ENCODE results near the gene SLC6A19.
"Not testable (repeated sequence)": the region's sequence is repeated elsewhere in the genome, so short reads cannot be mapped to it uniquely, and the experiment has no call there.

SLC6A19 gene

GRCh38 chr5:1223278-1223670 lies 21.9 kb downstream of the SLC6A19 start:
- DNase-seq (ENCODE audit: low spot score) = no peak

GRCh38 chr5:1224631-1225030 lies 23.2 kb downstream of the SLC6A19 start:
- no peak for DNase-seq (ENCODE audit: low spot score)

GRCh38 chr5:1225081-1225480 lies 23.7 kb downstream of the SLC6A19 start, which contains the start of gene SLC6A18:
SLC6A18 (plus strand) TSS chr5:1225381; CDS start chr5:1225478, 97 bp downstream.
- no peak for DNase-seq (ENCODE audit: low spot score)

GRCh38 chr5:1226231-1226630 lies 24.8 kb downstream of the SLC6A19 start:
- no peak for DNase-seq (ENCODE audit: low spot score)

- DNase-seq (ENCODE audit: low spot score) = no peak
These were observed 25.6 kb downstream of the SLC6A19 start for GRCh38 chr5:1226839-1227581.

- DNase-seq (ENCODE audit: low spot score) = no peak
These were observed 26.3 kb downstream of the SLC6A19 start for GRCh38 chr5:1227667-1228066.

- no peak for DNase-seq (ENCODE audit: low spot score)
These were observed 26.7 kb downstream of the SLC6A19 start for GRCh38 chr5:1228120-1228519.

- DNase-seq (ENCODE audit: low spot score) = not testable (repeated sequence)
These were observed 27.6 kb downstream of the SLC6A19 start for GRCh38 chr5:1229023-1229422.

GRCh38 chr5:1229822-1230221 lies 28.4 kb downstream of the SLC6A19 start:
- DNase-seq (ENCODE audit: low spot score) = no peak

- no peak for DNase-seq (ENCODE audit: low spot score)
These were observed 29.2 kb downstream of the SLC6A19 start for GRCh38 chr5:1230551-1230950.

- DNase-seq (ENCODE audit: low spot score) = no peak
These were observed 30.0 kb downstream of the SLC6A19 start for GRCh38 chr5:1231354-1231905.

GRCh38 chr5:1232780-1233179 lies 31.4 kb downstream of the SLC6A19 start:
- DNase-seq (ENCODE audit: low spot score) = no peak

GRCh38 chr5:1235379-1235778 lies 34.0 kb downstream of the SLC6A19 start:
- no peak for DNase-seq (ENCODE audit: low spot score)

GRCh38 chr5:1235838-1236237 lies 34.4 kb downstream of the SLC6A19 start:
- no peak for DNase-seq (ENCODE audit: low spot score)

- DNase-seq (ENCODE audit: low spot score) = no peak
These were observed 38.3 kb downstream of the SLC6A19 start for GRCh38 chr5:1239505-1240251.

- DNase-seq (ENCODE audit: low spot score) = no peak
These were observed 39.3 kb downstream of the SLC6A19 start for GRCh38 chr5:1240496-1241260.

- DNase-seq (ENCODE audit: low spot score) = no peak
These were observed 40.2 kb downstream of the SLC6A19 start for GRCh38 chr5:1241509-1242080.

- DNase-seq (ENCODE audit: low spot score) = no peak
These were observed 41.5 kb downstream of the SLC6A19 start for GRCh38 chr5:1242733-1243486.

- DNase-seq (ENCODE audit: low spot score) = no peak
These were observed 42.2 kb downstream of the SLC6A19 start for GRCh38 chr5:1243487-1244130.

GRCh38 chr5:1244255-1244654 lies 42.9 kb downstream of the SLC6A19 start:
- DNase-seq (ENCODE audit: low spot score) = no peak

- DNase-seq (ENCODE audit: low spot score) = peak; percentile 15
These were observed 43.6 kb downstream of the SLC6A19 start for GRCh38 chr5:1244976-1245375.

Data from Ammon's horn (tissue), 1 donor.